Measurements from ENCODE around the gene FANK1.
"Not testable (repeated sequence)": the region's sequence is repeated elsewhere in the genome, so short reads cannot be mapped to it uniquely, and the experiment has no call there.

Gene FANK1

DNA sequence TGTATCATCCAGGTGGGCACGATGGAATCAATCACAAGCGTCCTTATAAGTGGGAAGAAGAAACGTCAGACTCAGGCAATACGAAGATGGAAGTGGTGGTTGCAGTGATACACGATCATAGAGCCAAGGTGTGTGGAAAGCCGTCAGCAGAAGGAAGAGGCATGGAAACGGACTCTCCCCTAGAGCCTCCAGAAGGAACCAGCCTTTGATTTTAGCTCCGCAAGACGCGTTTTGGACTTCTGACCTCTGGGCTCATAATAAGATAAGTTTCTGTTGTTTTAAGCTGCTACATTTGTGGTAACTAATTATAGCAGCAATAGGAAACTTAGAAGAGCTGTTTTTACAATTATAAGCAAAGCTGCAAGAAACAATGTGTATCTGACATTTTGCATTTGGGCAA is 14.8 kb downstream of the FANK1 start:
- TF ChIP-seq POLR2A (IDR thresholded peaks at IDR 0.05; ENCODE audit: low read depth, low read length) = no peak
- no peak for DNase-seq (ENCODE audit: insufficient read length, low spot score)
- FAIRE-seq = no peak

DNA sequence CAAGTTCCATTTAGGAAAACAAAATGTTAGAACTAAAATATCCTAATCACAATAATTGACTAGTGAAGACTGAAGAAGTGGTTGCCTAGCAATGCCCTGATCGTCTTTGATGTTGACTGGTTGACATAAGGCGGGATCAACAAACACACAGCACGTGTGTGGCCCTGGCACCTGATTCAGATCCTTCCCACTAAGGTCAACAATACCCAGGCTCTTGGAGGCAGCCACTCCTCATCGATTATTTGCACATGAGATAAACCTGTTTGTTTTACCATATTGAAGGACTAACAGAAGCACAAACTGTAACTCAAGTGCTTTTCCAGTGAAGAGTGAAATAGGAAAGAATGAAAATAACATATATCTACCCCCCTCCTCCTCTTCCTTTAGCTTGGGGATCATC is 15.6 kb downstream of the FANK1 start:
- DNase-seq (ENCODE audit: insufficient read length, low spot score) (no peak), FAIRE-seq (no peak)
- no peak for TF ChIP-seq POLR2A (IDR thresholded peaks at IDR 0.05; ENCODE audit: low read depth, low read length)

DNA sequence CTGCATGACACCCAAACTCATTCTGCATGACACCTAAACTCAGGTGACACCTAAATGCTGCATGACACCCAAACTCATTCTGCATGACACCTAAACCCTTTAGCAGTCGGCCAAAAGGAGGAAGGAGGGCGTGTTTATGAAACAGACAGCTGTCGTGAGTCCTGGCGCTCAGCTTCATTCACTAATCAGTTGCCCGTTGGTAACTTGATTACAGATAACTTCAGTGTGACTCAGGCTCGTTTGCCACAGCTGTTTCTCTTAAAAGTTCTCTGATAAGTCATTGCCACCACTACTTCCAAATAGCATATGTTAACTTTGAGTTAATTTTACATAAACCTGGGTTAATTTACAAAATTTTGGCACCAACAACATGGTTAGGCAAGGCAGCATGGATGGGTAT is 16.9 kb downstream of the FANK1 start:
- DNase-seq (ENCODE audit: insufficient read length, low spot score); FAIRE-seq: not testable (repeated sequence)

DNA sequence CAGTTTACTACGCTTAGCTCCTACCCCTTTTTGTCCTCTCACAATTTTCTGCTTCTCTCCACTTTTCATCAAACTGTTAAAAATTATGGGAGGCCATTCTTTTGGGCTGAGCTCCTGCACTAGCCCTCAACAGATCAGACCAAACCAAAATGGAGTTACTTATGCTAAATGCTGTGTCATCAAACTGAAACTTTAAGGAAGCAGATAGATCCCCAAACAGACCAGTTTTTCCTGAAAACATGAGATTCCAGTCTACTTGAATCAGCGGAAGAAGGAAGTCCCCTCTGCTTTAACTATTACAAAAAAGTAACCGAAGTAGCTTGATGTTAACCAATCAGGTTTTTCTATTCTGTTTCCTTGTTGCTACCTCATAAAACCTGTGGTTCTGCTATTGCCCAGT is 20.6 kb downstream of the FANK1 start:
- FAIRE-seq = no peak

DNA sequence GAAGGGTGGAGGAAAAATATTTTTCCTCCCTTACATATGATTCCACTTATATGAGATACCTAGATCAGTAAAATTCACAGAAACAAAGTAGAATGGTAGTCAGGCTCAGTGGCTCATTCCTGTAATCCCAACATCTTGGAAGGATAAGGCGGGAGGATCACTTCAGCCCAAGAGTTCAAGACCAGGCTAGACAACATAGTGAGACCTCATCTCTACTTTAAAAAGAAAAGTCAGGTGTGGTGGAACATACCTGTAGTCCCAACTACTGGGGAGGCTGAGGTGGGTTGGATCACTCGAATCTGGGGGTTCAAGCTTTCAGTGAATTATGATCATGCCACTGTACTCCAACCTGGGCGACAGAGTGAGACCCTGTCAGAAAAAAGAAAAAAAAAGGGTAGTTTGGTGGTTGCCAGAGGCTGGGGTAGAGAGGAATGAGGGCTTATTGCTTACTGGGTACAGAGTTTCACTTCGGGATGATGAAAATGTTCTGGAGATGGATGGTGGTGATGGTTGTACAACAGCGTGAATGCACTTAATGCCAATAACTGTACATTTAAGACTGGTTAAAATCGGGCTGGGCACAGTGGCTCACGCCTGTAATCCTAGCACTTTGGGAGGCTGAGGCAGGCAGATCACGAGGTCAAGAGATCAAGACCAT is 21.5 kb downstream of the FANK1 start:
- not testable (repeated sequence) for DNase-seq (ENCODE audit: insufficient read length, low spot score); FAIRE-seq

More for the DNA sequence above, 20.6 kb downstream of the FANK1 start:
- TF ChIP-seq POLR2A (IDR thresholded peaks at IDR 0.05; ENCODE audit: low read depth, low read length) = no peak
- no peak for DNase-seq (ENCODE audit: insufficient read length, low spot score)

DNA sequence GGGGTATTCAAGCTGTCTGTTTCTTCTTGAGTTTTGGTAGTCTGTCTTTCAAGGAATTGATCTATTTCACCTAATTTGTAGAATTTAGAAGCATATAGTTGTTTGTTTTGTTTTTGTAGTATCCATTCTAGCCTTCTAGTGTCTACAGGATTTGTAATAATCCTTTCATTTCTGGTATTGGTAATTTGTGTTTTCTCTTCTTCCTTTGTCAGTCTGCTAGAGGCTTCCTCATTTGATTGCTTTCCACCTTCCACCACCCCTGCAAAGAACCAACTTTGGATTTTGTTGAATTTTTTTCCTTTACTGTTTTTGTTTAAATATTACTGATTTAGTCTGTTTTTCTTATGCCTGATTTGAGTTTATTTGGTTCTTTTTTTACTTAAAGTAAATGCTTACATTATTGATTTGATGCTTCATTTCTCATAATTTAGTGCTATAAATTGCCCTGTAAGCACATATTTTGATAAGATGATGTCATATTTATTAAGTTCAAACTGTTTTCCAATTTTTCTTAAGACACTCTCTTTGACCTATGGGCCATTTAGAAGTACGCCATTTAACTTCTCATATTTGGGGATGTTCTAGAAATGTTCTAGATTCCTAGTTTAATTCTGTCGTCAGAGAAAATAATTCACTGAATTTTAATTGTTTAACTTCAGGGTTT is 25.4 kb downstream of the FANK1 start:
- not testable (repeated sequence) for FAIRE-seq; DNase-seq (ENCODE audit: insufficient read length, low spot score)

DNA sequence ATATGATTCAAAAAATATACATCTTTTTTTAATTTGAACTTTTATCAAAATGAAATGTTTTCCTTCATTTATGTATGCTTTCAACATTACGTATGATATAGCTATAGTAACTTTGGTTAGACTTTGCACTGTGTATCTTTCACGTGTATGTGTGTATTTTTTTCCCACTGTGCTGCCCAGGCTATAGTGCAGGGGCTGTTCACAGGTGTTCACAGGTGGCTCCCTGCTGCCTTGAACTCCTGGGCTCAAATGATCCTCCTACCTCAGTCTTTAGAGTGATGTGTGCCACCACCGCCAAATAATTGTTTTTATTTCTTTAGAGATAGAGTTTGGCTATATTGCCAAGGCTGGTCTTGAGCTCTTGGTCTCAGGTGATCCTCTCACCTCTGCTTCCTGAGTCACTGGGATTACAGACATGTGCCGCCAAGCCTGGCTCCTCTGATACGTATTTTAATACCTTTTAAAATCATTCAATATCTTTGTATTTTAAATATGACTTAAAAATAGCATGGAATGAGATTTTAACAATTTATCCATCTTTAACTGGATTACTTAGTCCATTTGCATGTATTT is 29.0 kb downstream of the FANK1 start:
- no peak for FAIRE-seq
- TF ChIP-seq POLR2A (IDR thresholded peaks at IDR 0.05; ENCODE audit: low read depth, low read length) = no peak
- no peak for DNase-seq (ENCODE audit: insufficient read length, low spot score)

DNA sequence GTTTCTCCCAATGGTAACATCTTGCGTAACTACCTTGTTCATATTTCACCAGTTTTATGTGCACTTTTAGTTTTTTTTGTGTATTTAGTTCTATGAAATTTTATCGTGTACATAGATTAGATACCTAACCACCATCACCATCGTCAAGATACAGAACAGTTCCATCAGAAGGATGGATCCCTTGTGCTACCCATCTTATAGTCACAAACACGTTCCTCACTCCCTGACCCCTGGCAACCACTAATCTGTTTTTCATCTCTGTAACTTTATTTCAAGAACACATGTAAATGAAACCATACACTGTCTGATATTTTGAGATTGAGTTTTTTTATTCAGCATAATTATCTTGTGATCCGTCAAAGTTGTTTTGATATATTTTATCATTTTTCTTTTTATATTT is 29.9 kb downstream of the FANK1 start:
- FAIRE-seq (no peak), DNase-seq (ENCODE audit: insufficient read length, low spot score) (no peak)
- no peak for TF ChIP-seq POLR2A (IDR thresholded peaks at IDR 0.05; ENCODE audit: low read depth, low read length)

DNA sequence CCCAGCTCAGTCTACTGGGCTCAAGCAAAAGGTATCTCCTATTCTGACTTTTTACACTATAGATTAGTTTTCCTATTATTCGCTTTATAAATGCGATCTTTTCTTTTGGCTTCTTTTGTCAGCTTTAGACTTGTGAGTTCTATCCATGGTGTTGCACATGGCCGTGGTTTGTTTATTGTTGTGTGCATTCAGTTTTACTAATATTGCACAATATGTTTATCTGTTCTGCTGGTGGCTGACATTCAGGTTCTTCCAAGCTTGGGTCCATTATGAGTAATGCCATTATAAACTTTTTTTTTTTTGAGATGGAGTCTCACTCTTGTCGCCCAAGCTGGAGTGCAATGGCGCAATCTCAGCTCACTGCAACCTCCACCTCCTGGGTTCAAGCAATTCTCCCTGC is 30.9 kb downstream of the FANK1 start:
- not testable (repeated sequence) for FAIRE-seq; DNase-seq (ENCODE audit: insufficient read length, low spot score)

DNA sequence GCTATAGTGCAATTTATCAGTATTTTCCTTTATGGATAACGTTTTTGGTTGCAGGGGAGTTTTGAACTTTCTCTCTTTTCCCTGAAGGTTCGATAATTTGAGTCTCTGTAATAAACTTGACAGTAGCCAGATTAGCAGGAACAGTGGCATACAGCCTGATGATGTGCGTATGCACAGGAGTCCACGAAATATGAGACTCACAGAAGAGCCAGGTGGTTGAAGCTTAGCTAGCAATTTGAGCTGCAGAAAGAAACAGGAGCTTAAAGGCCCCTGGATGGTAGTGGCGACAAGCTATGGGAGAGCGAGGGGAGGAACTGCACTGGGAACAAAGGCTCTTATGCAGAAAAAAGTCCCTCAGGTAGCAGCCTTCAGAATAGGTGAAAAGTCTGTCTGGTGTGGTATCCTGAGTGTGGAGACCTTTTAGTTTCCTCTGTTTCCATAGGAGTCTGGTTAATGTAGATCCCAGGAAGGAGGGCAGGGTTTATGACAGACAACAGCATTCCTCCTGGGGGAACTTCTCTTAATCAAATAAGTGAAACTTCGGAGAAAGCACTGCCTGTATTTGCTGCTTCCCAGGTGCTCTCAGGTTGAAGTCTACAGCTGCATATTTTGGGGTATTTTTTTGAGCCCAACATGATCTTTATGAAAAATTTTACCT is 32.7 kb downstream of the FANK1 start:
- FAIRE-seq (no peak), DNase-seq (ENCODE audit: insufficient read length, low spot score) (no peak)
- TF ChIP-seq POLR2A (IDR thresholded peaks at IDR 0.05; ENCODE audit: low read depth, low read length) = no peak

DNA sequence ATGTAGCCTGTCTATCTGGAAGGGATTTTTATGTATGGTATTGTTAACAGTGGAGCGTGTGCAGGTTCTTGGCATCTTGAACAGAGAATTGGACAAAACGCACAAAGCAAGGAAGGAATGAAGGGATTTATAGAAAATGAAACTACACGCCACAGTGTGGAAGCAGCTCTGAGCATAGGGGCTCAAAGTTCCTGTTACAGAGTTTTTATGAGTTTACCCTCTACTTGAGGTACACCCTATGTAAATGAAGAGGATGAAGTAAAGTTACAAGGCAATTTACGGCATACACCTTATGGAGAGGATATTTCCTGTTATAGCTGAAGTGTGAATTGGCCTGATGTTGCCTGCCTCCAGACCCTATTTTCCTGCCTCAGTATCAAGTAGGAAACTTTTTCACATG is 33.3 kb downstream of the FANK1 start:
- FAIRE-seq = no peak
- TF ChIP-seq POLR2A (IDR thresholded peaks at IDR 0.05; ENCODE audit: low read depth, low read length) = no peak
- no peak for DNase-seq (ENCODE audit: insufficient read length, low spot score)

DNA sequence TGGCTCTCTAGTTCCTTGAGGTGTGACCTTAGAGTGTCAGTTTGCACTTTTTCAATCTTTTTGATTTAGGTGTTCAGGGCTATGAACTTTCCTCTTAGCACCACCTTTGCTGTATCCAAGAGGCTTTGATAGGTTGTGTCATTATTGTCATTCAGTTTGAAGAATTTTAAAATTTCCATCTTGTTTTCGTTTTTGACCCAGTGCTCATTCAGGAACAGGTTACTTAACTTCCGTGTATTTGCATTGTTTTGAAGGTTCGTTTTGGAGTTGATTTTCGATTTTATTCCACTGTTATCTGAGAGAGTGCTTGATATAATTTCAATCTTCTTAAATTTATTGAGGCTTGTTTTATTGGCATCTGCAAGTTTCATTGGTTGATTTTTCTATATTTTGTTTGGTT is 37.3 kb downstream of the FANK1 start:
- FAIRE-seq = no peak
- DNase-seq (ENCODE audit: insufficient read length, low spot score) = no peak
- TF ChIP-seq POLR2A (IDR thresholded peaks at IDR 0.05; ENCODE audit: low read depth, low read length) = no peak

DNA sequence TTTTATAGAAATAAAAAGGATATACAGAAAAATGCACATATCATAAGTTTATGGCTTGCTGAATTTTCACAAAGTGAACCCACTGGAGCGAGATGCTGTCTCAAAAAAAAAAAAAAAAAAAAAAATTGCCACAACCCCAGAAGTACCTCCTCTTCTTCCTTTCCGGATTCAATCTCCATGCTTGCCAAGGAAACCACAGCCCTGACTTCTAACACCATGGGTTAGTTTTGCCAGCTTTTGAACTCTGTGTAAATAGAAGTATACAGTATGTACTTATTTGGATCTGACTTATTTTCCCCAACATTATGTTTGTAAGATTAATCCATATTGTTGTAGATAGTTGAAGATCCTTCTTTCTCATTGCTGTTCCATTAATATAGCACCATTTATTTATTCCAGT is 40.0 kb downstream of the FANK1 start:
- no peak for FAIRE-seq
- no peak for TF ChIP-seq POLR2A (IDR thresholded peaks at IDR 0.05; ENCODE audit: low read depth, low read length)
- DNase-seq (ENCODE audit: insufficient read length, low spot score) = no peak

DNA sequence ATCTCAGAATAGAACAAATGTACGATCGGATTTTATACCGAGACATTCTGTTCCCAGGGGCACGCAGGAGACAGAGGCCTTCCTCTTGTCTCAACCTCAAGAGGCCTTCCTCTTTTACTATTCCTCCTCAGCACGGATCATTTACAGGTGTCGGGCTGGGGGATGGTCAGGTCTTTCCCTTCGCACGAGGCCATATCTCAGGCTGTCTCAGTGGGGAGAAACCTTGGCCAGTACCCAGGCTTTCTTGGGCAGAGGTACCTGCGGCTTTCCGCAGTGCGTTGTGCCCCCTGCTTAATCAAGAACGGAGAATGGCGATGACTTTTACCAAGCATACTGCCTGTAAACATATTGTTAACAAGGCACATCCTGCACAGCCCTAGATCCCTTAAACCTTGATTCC is 44.2 kb downstream of the FANK1 start:
- TF ChIP-seq POLR2A (IDR thresholded peaks at IDR 0.05; ENCODE audit: low read depth, low read length) = no peak
- DNase-seq (ENCODE audit: insufficient read length, low spot score) = no peak
- FAIRE-seq = no peak

DNA sequence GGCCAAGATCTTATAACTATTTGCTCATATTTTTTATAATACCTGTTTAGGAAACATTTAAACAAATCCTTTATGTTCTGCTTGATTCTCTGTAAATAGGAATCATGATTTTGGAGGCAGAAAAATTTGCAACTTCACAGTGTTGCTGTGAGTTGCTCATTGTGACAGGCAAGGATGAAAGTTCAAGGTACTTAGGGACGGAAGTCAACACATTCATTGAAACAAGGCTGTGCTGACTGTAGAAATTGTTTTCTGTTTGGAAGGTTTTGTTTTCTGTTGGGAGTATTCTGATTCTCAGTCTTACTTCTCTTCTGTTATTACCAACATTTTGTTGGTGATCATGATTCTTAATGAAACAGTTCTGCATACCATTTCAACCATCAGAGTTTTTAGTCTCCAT is 54.9 kb downstream of the FANK1 start:
- FAIRE-seq (no peak), DNase-seq (ENCODE audit: insufficient read length, low spot score) (no peak)
- no peak for TF ChIP-seq POLR2A (IDR thresholded peaks at IDR 0.05; ENCODE audit: low read depth, low read length)

Measured in H54 (cell line).